Liver (tissue), 9 donors: ENCODE data around the gene HYAL3. TPM values are rescaled to one million over a fixed set of nuclear protein-coding genes. Genes with fewer than 3 reads are reported as not detected.

Experiments used
- DNase-seq: peaks from one replicate; pipeline ENCODE4 v3.0.0-alpha.2; 2017; ENCODE audit warnings: low spot score
- H3K27ac ChIP-seq, 2 donors: one replicate each; pipeline ENCODE4 v1.7.0; 2013; ENCODE audit warnings: inconsistent platforms in 2 of 2, low read length in 2 of 2, control low read depth in 1 of 2, low read depth in 1 of 2, mild to moderate bottlenecking in 1 of 2
- H3K27me3 ChIP-seq, 4 donors: one replicate each; pipeline versions ENCODE4 v1.6.1 to v1.7.0; 2013; ENCODE audit warnings: low read length in 3 of 4, inconsistent platforms in 1 of 4, mild to moderate bottlenecking in 1 of 4, moderate library complexity in 1 of 4; ENCODE audit not compliant: control insufficient read depth in 4 of 4, insufficient read depth in 4 of 4
- H3K36me3 ChIP-seq, 4 donors: one replicate each; pipeline versions ENCODE4 v1.6.1 to v1.7.0; 2013; ENCODE audit warnings: low read length in 3 of 4, mild to moderate bottlenecking in 3 of 4, low read depth in 1 of 4, moderate library complexity in 1 of 4; ENCODE audit not compliant: control insufficient read depth in 4 of 4, insufficient read depth in 3 of 4
- H3K4me1 ChIP-seq, 4 donors: one replicate each; pipeline versions ENCODE4 v1.6.1 to v1.7.0; 2013; ENCODE audit warnings: low read length in 3 of 4, mild to moderate bottlenecking in 3 of 4, moderate library complexity in 1 of 4; ENCODE audit not compliant: control insufficient read depth in 4 of 4, insufficient read depth in 4 of 4
- H3K4me3 ChIP-seq, 3 donors: one replicate each; pipeline versions ENCODE4 v1.6.1 to v1.7.0; 2013; ENCODE audit warnings: low read length in 3 of 3, control low read depth in 1 of 3, low read depth in 1 of 3, mild to moderate bottlenecking in 1 of 3
- H3K9ac ChIP-seq, 2 donors: one replicate each; pipeline ENCODE4 v1.7.0; 2013; ENCODE audit warnings: low read length in 2 of 2, mild to moderate bottlenecking in 2 of 2, moderate library complexity in 2 of 2, control low read depth in 1 of 2, low read depth in 1 of 2
- H3K9me3 ChIP-seq, 4 donors: one replicate each; pipeline versions ENCODE4 v1.6.1 to v1.7.0; 2013; ENCODE audit warnings: low read length in 3 of 4; ENCODE audit not compliant: control insufficient read depth in 4 of 4
- EGR1 ChIP-seq, 2 donors: IDR thresholded peaks; 2 replicates each; pipeline ENCODE4 v1.6.1; 2016 to 2018; ENCODE audit warnings: antibody characterized with exemption in 2 of 2, low read depth in 2 of 2
- FOXA1 ChIP-seq: IDR thresholded peaks from 2 replicates; pipeline ENCODE4 v1.6.1; 2016; ENCODE audit warnings: antibody characterized with exemption
- FOXA2 ChIP-seq: IDR thresholded peaks from 2 replicates; pipeline ENCODE4 v1.6.1; 2016; ENCODE audit warnings: antibody characterized with exemption
- GABPA ChIP-seq, 2 donors: IDR thresholded peaks in 1 of 2; conservative IDR thresholded peaks in 1 of 2; 2 replicates each; pipeline ENCODE4 v1.6.1; 2016; ENCODE audit warnings: antibody characterized with exemption in 2 of 2, mild to moderate bottlenecking in 1 of 2, moderate library complexity in 1 of 2
- HNF4A ChIP-seq, 2 donors: conservative IDR thresholded peaks; 2 replicates each; pipeline ENCODE4 v1.6.1; 2016; ENCODE audit warnings: antibody characterized with exemption in 2 of 2, mild to moderate bottlenecking in 2 of 2
- HNF4G ChIP-seq: IDR thresholded peaks from 2 replicates; pipeline ENCODE4 v1.6.1; 2016; ENCODE audit warnings: antibody characterized with exemption
- JUND ChIP-seq, 2 donors: IDR thresholded peaks; 2 replicates each; pipeline ENCODE4 v1.6.1; 2016; ENCODE audit warnings: antibody characterized with exemption in 2 of 2
- NR2F2 ChIP-seq: IDR thresholded peaks from 2 replicates; pipeline ENCODE4 v1.6.1; 2016; ENCODE audit warnings: antibody characterized with exemption
- RAD21 ChIP-seq, 2 donors: IDR thresholded peaks; 2 replicates each; pipeline ENCODE4 v1.6.1; 2016; ENCODE audit warnings: antibody characterized with exemption in 2 of 2, mild to moderate bottlenecking in 2 of 2
- REST ChIP-seq: IDR thresholded peaks from 2 replicates; pipeline ENCODE4 v1.6.1; 2016; ENCODE audit warnings: antibody characterized with exemption, mild to moderate bottlenecking
- RXRA ChIP-seq, 2 donors: IDR thresholded peaks; 2 replicates each; pipeline ENCODE4 v1.6.1; 2017 to 2018; ENCODE audit warnings: antibody characterized with exemption in 2 of 2, mild to moderate bottlenecking in 1 of 2
- SP1 ChIP-seq: IDR thresholded peaks from 2 replicates; pipeline ENCODE4 v1.6.1; 2018; ENCODE audit warnings: antibody characterized with exemption, mild to moderate bottlenecking
- TAF1 ChIP-seq: conservative IDR thresholded peaks from 2 replicates; pipeline ENCODE4 v1.6.1; 2016; ENCODE audit warnings: antibody characterized with exemption, mild to moderate bottlenecking
- YY1 ChIP-seq: IDR thresholded peaks from 2 replicates; pipeline ENCODE4 v1.6.1; 2016; ENCODE audit warnings: antibody characterized with exemption, mild to moderate bottlenecking
- ZBTB33 ChIP-seq: IDR thresholded peaks from 2 replicates; pipeline ENCODE4 v1.6.1; 2016; ENCODE audit warnings: antibody characterized with exemption
- WGBS: extraction: QIAGEN DNeasy Blood & Tissue Kit; methylation state at CpG from one replicate; pipeline ENCODE4 v1.1.7; 2013; 5-methylcytosine and 5-hydroxymethylcytosine counted together
- polyA plus RNA-seq, 2 donors: library from polyadenylated mRNA; stranded (reverse) in 1 of 2; unstranded in 1 of 2; fragments of 200-250 nt in 1 of 2; fragments of >200 nt in 1 of 2; fragmentation: Nextera tagmentation in 1 of 2; extraction: Ambion mirVana in 1 of 2; gene quantifications; one replicate each; pipeline versions ENCODE4 v1.2.1 to v1.2.3, GENCODE V29; 2013 to 2015
- total RNA-seq, 2 donors: library from RNA; depleted of rRNA; stranded (reverse); fragments of >200 nt; gene quantifications; one replicate each; pipeline ENCODE4 v1.2.3, GENCODE V29; 2014
- TF ChIP-seq, protein P1 (sequence below): fragments of 150-350 bp; IDR thresholded peaks from 2 replicates; pipeline ENCODE4 v1.5.1; 2017; ENCODE audit warnings: improper control_type of control experiment, low read depth, low read length; ENCODE audit not compliant: missing input control
- TF ChIP-seq, protein P2 (sequence below): IDR thresholded peaks from 2 replicates; pipeline ENCODE4 v1.6.1; 2016; ENCODE audit warnings: antibody characterized with exemption
- TF ChIP-seq, protein P3 (sequence below): IDR thresholded peaks from 2 replicates; pipeline ENCODE4 v1.6.1; 2016; ENCODE audit warnings: antibody characterized with exemption
- donor health status: healthy.
- donor health status: healthy.
- donor health status: healthy.
- donor health status: healthy.
- donor health status: healthy.

HYAL3 gene
- total and polyA plus RNA-seq, 4 donors = 1.8 to 6.6 (median 2.0) TPM

DNA sequence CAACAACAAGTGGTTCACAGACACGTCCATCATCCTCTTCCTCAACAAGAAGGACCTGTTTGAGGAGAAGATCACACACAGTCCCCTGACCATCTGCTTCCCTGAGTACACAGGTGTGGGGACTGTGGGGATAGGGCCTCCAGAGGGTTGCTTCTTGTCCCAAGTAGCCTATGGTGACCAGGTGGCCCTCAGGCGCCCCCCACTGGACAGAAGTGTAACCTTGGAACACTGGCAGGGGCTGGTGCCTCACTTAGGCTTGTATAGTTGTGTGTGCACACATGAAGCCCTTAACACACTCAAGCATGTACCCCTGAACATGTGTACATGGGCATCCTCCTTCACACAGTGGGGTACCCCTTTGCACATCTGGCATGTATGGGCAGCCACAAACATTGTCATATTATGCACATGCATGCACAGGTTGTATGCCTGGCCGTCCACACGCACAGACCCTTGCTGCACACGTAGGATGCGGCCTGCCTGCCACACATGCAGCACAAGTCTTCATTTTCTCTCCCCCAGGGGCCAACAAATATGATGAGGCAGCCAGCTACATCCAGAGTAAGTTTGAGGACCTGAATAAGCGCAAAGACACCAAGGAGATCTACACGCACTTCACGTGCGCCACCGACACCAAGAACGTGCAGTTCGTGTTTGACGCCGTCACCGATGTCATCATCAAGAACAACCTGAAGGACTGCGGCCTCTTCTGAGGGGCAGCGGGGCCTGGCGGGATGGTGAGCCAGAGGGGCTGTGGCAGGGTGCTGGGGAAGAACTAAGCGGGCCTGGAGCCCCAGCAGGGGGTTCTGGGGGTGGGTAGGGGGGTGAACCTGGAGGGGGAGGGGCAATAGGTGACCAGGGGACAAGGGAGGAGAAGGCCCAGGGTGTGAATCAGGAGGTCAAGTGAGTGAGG, 42.0 kb downstream of the HYAL3 start:
- Histone ChIP-seq H3K36me3 (peaks cover 12 to 23% (median 20%) of the 10 kb centered on the region in 4 donors), H3K4me3 (no peak overlapping the region), H3K4me1 (peaks cover 14 to 42% (median 27%) of the 10 kb centered on the region in 4 donors), H3K27me3 (no peaks in the 10 kb centered on the region), H3K9me3 (no peaks in the 10 kb centered on the region), H3K9ac (no peak overlapping the region), H3K27ac (no peak overlapping the region)
- no peak for TF ChIP-seq SP1
- no peak for TF ChIP-seq YY1
- no peak for TF ChIP-seq FOXA2
- peak; percentile 62 to 73 for TF ChIP-seq RAD21 (IDR thresholded peaks at IDR 0.05)
- TF ChIP-seq, protein P1, sequence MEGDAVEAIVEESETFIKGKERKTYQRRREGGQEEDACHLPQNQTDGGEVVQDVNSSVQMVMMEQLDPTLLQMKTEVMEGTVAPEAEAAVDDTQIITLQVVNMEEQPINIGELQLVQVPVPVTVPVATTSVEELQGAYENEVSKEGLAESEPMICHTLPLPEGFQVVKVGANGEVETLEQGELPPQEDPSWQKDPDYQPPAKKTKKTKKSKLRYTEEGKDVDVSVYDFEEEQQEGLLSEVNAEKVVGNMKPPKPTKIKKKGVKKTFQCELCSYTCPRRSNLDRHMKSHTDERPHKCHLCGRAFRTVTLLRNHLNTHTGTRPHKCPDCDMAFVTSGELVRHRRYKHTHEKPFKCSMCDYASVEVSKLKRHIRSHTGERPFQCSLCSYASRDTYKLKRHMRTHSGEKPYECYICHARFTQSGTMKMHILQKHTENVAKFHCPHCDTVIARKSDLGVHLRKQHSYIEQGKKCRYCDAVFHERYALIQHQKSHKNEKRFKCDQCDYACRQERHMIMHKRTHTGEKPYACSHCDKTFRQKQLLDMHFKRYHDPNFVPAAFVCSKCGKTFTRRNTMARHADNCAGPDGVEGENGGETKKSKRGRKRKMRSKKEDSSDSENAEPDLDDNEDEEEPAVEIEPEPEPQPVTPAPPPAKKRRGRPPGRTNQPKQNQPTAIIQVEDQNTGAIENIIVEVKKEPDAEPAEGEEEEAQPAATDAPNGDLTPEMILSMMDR = peak; percentile 37
- no peak for TF ChIP-seq NR2F2
- TF ChIP-seq FOXA1 = no peak
- TF ChIP-seq HNF4G = no peak
- DNase-seq = no peak
- 92% methylated on average over 20 of the region's 20 CpGs for WGBS

DNA sequence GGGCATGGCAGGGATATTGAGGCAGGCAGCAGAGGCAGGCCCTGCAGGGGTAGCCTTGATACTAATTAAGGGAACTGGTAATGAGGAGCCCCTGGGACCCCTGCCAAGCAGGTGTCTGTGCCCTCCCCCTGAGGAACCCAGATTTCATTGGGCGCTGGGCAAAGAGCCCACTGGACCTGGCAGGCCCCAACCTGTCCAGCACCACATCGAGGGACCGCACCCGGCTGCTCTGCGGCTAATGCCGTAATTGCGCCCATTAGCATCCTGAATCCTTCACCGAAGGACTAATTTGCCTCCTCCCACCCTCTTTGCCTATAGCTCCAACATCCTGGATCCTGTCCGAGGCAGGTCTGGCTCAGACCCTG, 44.0 kb downstream of the HYAL3 start:
- H3K36me3 ChIP-seq = peaks cover 14 to 26% (median 21%) of the 10 kb centered on the region in 4 donors
- TF ChIP-seq HNF4G (no peak), TAF1 (no peak), JUND (IDR thresholded peaks at IDR 0.05) (no peak), FOXA2 (no peak), NR2F2 (no peak), SP1 (no peak), YY1 (no peak), REST (no peak), FOXA1 (no peak), GABPA (IDR thresholded peaks at IDR 0.05 in 1 of 2, conservative IDR thresholded peaks at IDR 0.05 in 1 of 2) (no peak), HNF4A (conservative IDR thresholded peaks at IDR 0.05) (no peak), EGR1 (IDR thresholded peaks at IDR 0.05; ENCODE audit: low read depth in 2 of 2) (no peak), RXRA (IDR thresholded peaks at IDR 0.05) (no peak), ZBTB33 (no peak), RAD21 (IDR thresholded peaks at IDR 0.05) (no peak)
- TF ChIP-seq, protein P2, sequence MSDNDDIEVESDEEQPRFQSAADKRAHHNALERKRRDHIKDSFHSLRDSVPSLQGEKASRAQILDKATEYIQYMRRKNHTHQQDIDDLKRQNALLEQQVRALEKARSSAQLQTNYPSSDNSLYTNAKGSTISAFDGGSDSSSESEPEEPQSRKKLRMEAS = no peak
- TF ChIP-seq, protein P1 = no peak
- TF ChIP-seq, protein P3, sequence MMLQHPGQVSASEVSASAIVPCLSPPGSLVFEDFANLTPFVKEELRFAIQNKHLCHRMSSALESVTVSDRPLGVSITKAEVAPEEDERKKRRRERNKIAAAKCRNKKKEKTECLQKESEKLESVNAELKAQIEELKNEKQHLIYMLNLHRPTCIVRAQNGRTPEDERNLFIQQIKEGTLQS = no peak
- H3K27me3 ChIP-seq = no peaks in the 10 kb centered on the region
- H3K9me3 ChIP-seq = no peaks in the 10 kb centered on the region
- H3K4me3 ChIP-seq = no peak overlapping the region
- peak overlapping the region; percentile 83 to 96 for H3K27ac ChIP-seq
- peaks cover 11 to 43% (median 23%) of the 10 kb centered on the region in 4 donors for H3K4me1 ChIP-seq
- WGBS = 86% methylated on average over 9 of the region's 9 CpGs
- no peak overlapping the region for H3K9ac ChIP-seq
- no peak for DNase-seq
